Measurements from ENCODE around the gene ABHD3. TPM values are rescaled to one million over a fixed set of nuclear protein-coding genes. Genes with fewer than 3 reads are reported as not detected.
"Not testable (repeated sequence)": the region's sequence is repeated elsewhere in the genome, so short reads cannot be mapped to it uniquely, and the experiment has no call there.

The ABHD3 gene
- total and polyA plus RNA-seq, 2 of the 8 experiments (the other 6 are each of a cell fraction or from before 2014, with no cell fraction given): 8.4 to 12.1 TPM

GRCh38 chr18:21686282-21687105 lies 18.1 kb downstream of the ABHD3 start (continued):
- TF ChIP-seq POLR2AphosphoS5 (IDR thresholded peaks at IDR 0.05; ENCODE audit: low read depth, low read length) (no peak), ATF2 (IDR thresholded peaks at IDR 0.05; ENCODE audit: low read length) (no peak)

DNA sequence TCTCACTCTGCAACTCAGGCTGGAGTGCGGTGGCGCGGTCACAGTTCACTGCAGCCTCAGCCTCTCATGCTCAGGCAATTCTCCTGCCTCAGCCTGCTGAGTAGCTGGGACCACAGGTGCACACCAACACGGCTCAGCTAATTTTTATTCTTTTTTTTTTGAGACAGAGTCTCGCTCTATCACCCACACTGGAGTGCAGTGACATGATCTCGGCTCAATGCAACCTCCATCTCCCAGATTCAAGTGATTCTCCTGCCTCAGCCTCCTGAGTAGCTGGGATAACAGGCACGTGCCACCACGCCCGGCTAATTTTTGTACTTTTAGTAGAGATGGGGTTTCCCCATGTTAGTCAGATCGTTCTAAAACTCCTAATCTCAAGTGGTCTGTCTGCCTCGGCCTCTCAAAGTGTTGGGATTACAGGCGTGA lies 19.0 kb downstream of the ABHD3 start:
- not testable (repeated sequence) for H3K4ac ChIP-seq (replicated peaks; ENCODE audit: insufficient read length, low read depth, low read length); H3K79me1 ChIP-seq (ENCODE audit: low read depth, low read length); H3K79me2 ChIP-seq (ENCODE audit: control insufficient read depth in 1 of 2, insufficient read depth in 2 of 2, low read length in 2 of 2); H4K20me1 ChIP-seq (replicated peaks in 1 of 2; ENCODE audit: control insufficient read depth in 1 of 2, insufficient read depth in 2 of 2, low read length in 2 of 2); H3K27me3 ChIP-seq (replicated peaks in 1 of 4; ENCODE audit: control insufficient read depth in 3 of 4, extremely low read depth in 1 of 4, insufficient read depth in 3 of 4, low read length in 3 of 4); H4K8ac ChIP-seq (ENCODE audit: extremely low read depth, insufficient read depth, low read length); FAIRE-seq; H4K91ac ChIP-seq (replicated peaks; ENCODE audit: insufficient read length, low read length); DNase-seq (ENCODE audit: low read depth in 1 of 2, low spot score in 2 of 2); H2AK5ac ChIP-seq (ENCODE audit: low read depth, low read length); H3K23ac ChIP-seq (ENCODE audit: insufficient read length); H3K56ac ChIP-seq (replicated peaks; ENCODE audit: insufficient read length, low read depth, low read length); H3K23me2 ChIP-seq (ENCODE audit: low read depth, low read length); H3K27ac ChIP-seq (ENCODE audit: low read depth, low read length); H3K36me3 ChIP-seq (ENCODE audit: control insufficient read depth in 2 of 4, insufficient read depth in 4 of 4, low read length in 3 of 4); H3K9me3 ChIP-seq (ENCODE audit: insufficient read depth in 2 of 2, low read depth in 1 of 2, low read length in 1 of 2); H2BK5ac ChIP-seq (ENCODE audit: low read depth, low read length); H3K18ac ChIP-seq (ENCODE audit: extremely low read depth, low read length); H2AFZ ChIP-seq (ENCODE audit: low read length); H2BK15ac ChIP-seq (ENCODE audit: low read length); H4K5ac ChIP-seq (ENCODE audit: insufficient read length, low read depth, low read length); H3K4me3 ChIP-seq (ENCODE audit: extremely low read depth in 1 of 4, insufficient read depth in 2 of 4, low read depth in 3 of 4, low read length in 4 of 4); H3K4me1 ChIP-seq (replicated peaks in 1 of 4; ENCODE audit: control insufficient read depth in 3 of 4, insufficient read depth in 4 of 4, low read length in 3 of 4); H2BK12ac ChIP-seq (ENCODE audit: low read depth, low read length); H3K14ac ChIP-seq (ENCODE audit: insufficient read length); H3K9ac ChIP-seq (replicated peaks in 1 of 4; ENCODE audit: extremely low read depth in 1 of 4, low read depth in 3 of 4, low read length in 3 of 4); H3K4me2 ChIP-seq (ENCODE audit: insufficient read depth in 1 of 2, low read depth in 2 of 2, low read length in 2 of 2); H2BK20ac ChIP-seq (ENCODE audit: low read length); H2BK120ac ChIP-seq (replicated peaks; ENCODE audit: low read depth, low read length)
- CTCF ChIA-PET (ENCODE audit: partially characterized antibody): interaction anchor here (1.4 kb wide), 1 partner anchor 20 kb away, joined by 3 read pairs; no protein-coding TSS in a partner anchor
- POLR2A ChIA-PET (ENCODE audit: partially characterized antibody): interaction anchor here (1.0 kb wide), 1 partner anchor 10 kb away, joined by 4 read pairs; no protein-coding TSS in a partner anchor
- 93% methylated on average over 12 of the region's 12 CpGs; no CpG with 5 or more reads in 1 of the 2 experiments for WGBS, 2 experiments (ENCODE audit: extremely low coverage in 1 of 2, insufficient coverage in 1 of 2, insufficient read length in 1 of 2, insufficient replicate concordance in 2 of 2, low coverage in 1 of 2, low lambda C conversion rate in 2 of 2, missing lambda C conversion rate in 1 of 2)

Measured in H1 (cell line).